IMR-90 (cell line): Measurements from ENCODE around the gene TGM2. TPM values are rescaled to one million over a fixed set of nuclear protein-coding genes. Genes with fewer than 3 reads are reported as not detected.

Experiments
- ATAC-seq: fragments of 200-7000 bp; cut with Tn5 transposase; 2 replicates; pipeline ENCODE4 v1.9.1; 2020; ENCODE audit warnings: low read depth, mild to moderate bottlenecking, moderate library complexity
- BruUV-seq: library from RNA; stranded (reverse); fragments of 400-500 nt; replicated peaks from 2 replicates; lab custom pipeline; 2021; lab: Mats Ljungman, UMichigan
- CTCF ChIA-PET: fragments of 300-600 bp; formaldehyde crosslinking; extraction: SDS; loops from one replicate; lab custom pipeline; 2021; ENCODE audit warnings: antibody characterized with exemption; lab: Yijun Ruan, JAX
- POLR2A ChIA-PET: fragments of 300-600 bp; sonication (Branson Sonifier 250); formaldehyde crosslinking; loops from one replicate; lab custom pipeline; 2022; ENCODE audit warnings: antibody characterized with exemption; ENCODE audit not compliant: unreplicated experiment; lab: Charles Lee
- DNase-seq: peaks from one replicate; pipeline ENCODE4 v3.0.0; 2013
- H2AFZ ChIP-seq: replicated peaks from 2 replicates; pipeline ENCODE3; 2013; ENCODE audit warnings: low read length, mild to moderate bottlenecking; ENCODE audit not compliant: poor library complexity
- H2AK5ac ChIP-seq: 2 replicates; pipeline ENCODE4 v1.6.1; 2013; ENCODE audit warnings: low read depth, low read length, inconsistent platforms
- H2AK9ac ChIP-seq: replicated peaks from 2 replicates; pipeline ENCODE3; 2013; ENCODE audit warnings: mild to moderate bottlenecking, low read depth, low read length, moderate library complexity; ENCODE audit not compliant: poor library complexity
- H2BK120ac ChIP-seq: 2 replicates; pipeline ENCODE4 v1.6.1; 2013; ENCODE audit warnings: low read depth, low read length, inconsistent platforms
- H2BK15ac ChIP-seq: 3 replicates; pipeline ENCODE4 v1.6.1; 2013; ENCODE audit warnings: low read depth, low read length, inconsistent platforms
- H2BK20ac ChIP-seq: 2 replicates; pipeline ENCODE4 v1.6.1; 2013; ENCODE audit warnings: low read depth, mild to moderate bottlenecking, inconsistent platforms, low read length, moderate library complexity
- H2BK5ac ChIP-seq: 2 replicates; pipeline ENCODE4 v1.6.1; 2013; ENCODE audit warnings: mild to moderate bottlenecking, low read depth, low read length, inconsistent platforms; ENCODE audit not compliant: poor library complexity, severe bottlenecking
- H3K14ac ChIP-seq: replicated peaks from 2 replicates; pipeline ENCODE4 v1.6.1; 2013; ENCODE audit warnings: low read depth, low read length, inconsistent platforms
- H3K18ac ChIP-seq: 2 replicates; pipeline ENCODE4 v1.6.1; 2013; ENCODE audit warnings: low read depth, low read length, control low read depth
- H3K23ac ChIP-seq: 2 replicates; pipeline ENCODE4 v1.6.1; 2013; ENCODE audit warnings: low read depth, low read length, inconsistent platforms
- H3K27ac ChIP-seq: 2 replicates; pipeline ENCODE4 v1.5.1; 2013; ENCODE audit warnings: mild to moderate bottlenecking, control low read depth, low read length; ENCODE audit not compliant: insufficient read depth
- H3K27me3 ChIP-seq: 2 replicates; pipeline ENCODE4 v1.6.1; 2013; ENCODE audit warnings: low read length; ENCODE audit not compliant: control insufficient read depth, insufficient read depth
- H3K36me3 ChIP-seq: 2 replicates; pipeline ENCODE4 v1.6.1; 2013; ENCODE audit warnings: low read length, mixed read lengths; ENCODE audit not compliant: control insufficient read depth, insufficient read depth
- H3K4ac ChIP-seq: 2 replicates; pipeline ENCODE4 v1.6.1; 2013; ENCODE audit warnings: low read depth, low read length, inconsistent platforms
- H3K4me1 ChIP-seq: 2 replicates; pipeline ENCODE4 v1.6.1; 2013; ENCODE audit warnings: low read length, mixed read lengths; ENCODE audit not compliant: control insufficient read depth, insufficient read depth
- H3K4me2 ChIP-seq: 2 replicates; pipeline ENCODE4 v1.6.1; 2013; ENCODE audit warnings: low read depth, mild to moderate bottlenecking, control low read depth, low read length, moderate library complexity
- H3K4me3 ChIP-seq: 2 replicates; pipeline ENCODE4 v1.5.1; 2013; ENCODE audit warnings: low read depth, mild to moderate bottlenecking, control low read depth, low read length, moderate library complexity; ENCODE audit not compliant: insufficient read depth
- H3K56ac ChIP-seq: 2 replicates; pipeline ENCODE4 v1.6.1; 2013; ENCODE audit warnings: low read length, inconsistent platforms; ENCODE audit not compliant: insufficient read depth; ENCODE audit errors: extremely low read depth
- H3K79me1 ChIP-seq, 2 experiments: 2 replicates each; pipeline ENCODE4 v1.6.1; 2013; ENCODE audit warnings: low read length in 2 of 2, inconsistent platforms in 1 of 2, low read depth in 1 of 2
- H3K9ac ChIP-seq: 2 replicates; pipeline ENCODE4 v1.6.1; 2013; ENCODE audit warnings: low read depth, low read length, control low read depth
- H3K9me1 ChIP-seq: 2 replicates; pipeline ENCODE4 v1.6.1; 2013; ENCODE audit warnings: low read length, inconsistent platforms; ENCODE audit not compliant: insufficient read depth
- H3K9me3 ChIP-seq: 2 replicates; pipeline ENCODE4 v1.6.1; 2013; ENCODE audit warnings: low read length; ENCODE audit not compliant: control insufficient read depth, insufficient read depth
- H4K20me1 ChIP-seq: 2 replicates; pipeline ENCODE4 v1.6.1; 2013; ENCODE audit warnings: low read length, inconsistent platforms; ENCODE audit not compliant: insufficient read depth
- H4K5ac ChIP-seq: 2 replicates; pipeline ENCODE4 v1.6.1; 2013; ENCODE audit warnings: mild to moderate bottlenecking, low read depth, low read length, control low read depth
- H4K8ac ChIP-seq, 2 experiments: 2 replicates each; pipeline ENCODE4 v1.6.1; 2013; ENCODE audit warnings: low read depth in 2 of 2, low read length in 2 of 2, control low read depth in 1 of 2, inconsistent platforms in 1 of 2
- H4K91ac ChIP-seq: 2 replicates; pipeline ENCODE4 v1.6.1; 2013; ENCODE audit warnings: low read depth, low read length, inconsistent platforms; ENCODE audit not compliant: insufficient read depth
- CEBPB ChIP-seq: IDR thresholded peaks from 2 replicates; pipeline ENCODE4 v1.6.1; 2012; ENCODE audit warnings: low read depth, low read length, improper control_type of control experiment
- CTCF ChIP-seq: conservative IDR thresholded peaks from 2 replicates; pipeline ENCODE4 v1.5.1; 2012; ENCODE audit warnings: mild to moderate bottlenecking, low read depth, low read length, improper control_type of control experiment
- FOS ChIP-seq: fragments of 150-350 bp; IDR thresholded peaks from 2 replicates; pipeline ENCODE4 v1.6.1; 2016; ENCODE audit warnings: low read depth, low read length
- MXI1 ChIP-seq: IDR thresholded peaks from 2 replicates; pipeline ENCODE4 v1.6.1; 2012; ENCODE audit warnings: low read depth, mild to moderate bottlenecking, low read length, moderate library complexity, borderline replicate concordance
- RCOR1 ChIP-seq: IDR thresholded peaks from 2 replicates; pipeline ENCODE4 v1.6.1; 2012; ENCODE audit warnings: mild to moderate bottlenecking, low read length, improper control_type of control experiment; ENCODE audit not compliant: insufficient replicate concordance
- RFX5 ChIP-seq: IDR thresholded peaks from 2 replicates; pipeline ENCODE4 v1.8.0; 2012; ENCODE audit warnings: low read depth, mild to moderate bottlenecking, low read length, moderate library complexity
- SMC3 ChIP-seq: fragments of 150-350 bp; IDR thresholded peaks from 2 replicates; pipeline ENCODE4 v1.6.1; 2016; ENCODE audit warnings: low read depth, mild to moderate bottlenecking, antibody characterized with exemption, low read length, moderate library complexity
- WGBS, 2 experiments: methylation state at CpG; one replicate each; pipeline versions ENCODE4 v1.1.5 to v1.1.7; 2013; ENCODE audit warnings: missing lambda C conversion rate in 2 of 2; ENCODE audit not compliant: insufficient read length in 1 of 2; ENCODE audit errors: extremely low coverage in 2 of 2; 5-methylcytosine and 5-hydroxymethylcytosine counted together
- dilution Hi-C: fragments of 300-500 bp; cut with HindIII; formaldehyde crosslinking; loops from one replicate; pipeline ENCODE4 v1.14.3; 2018; ENCODE audit warnings: low sequenced_read_pairs; ENCODE audit not compliant: unreplicated experiment
- in situ Hi-C: fragments of 300-500 bp; cut with MboI; formaldehyde crosslinking; loops from 3 replicates; pipeline ENCODE4 v1.14.3; 2019; ENCODE audit warnings: low sequenced_read_pairs, inconsistent platforms, mixed read lengths
- intact Hi-C: fragments of 100-400 bp; cut with micrococcal nuclease; formaldehyde crosslinking; loops from 2 replicates; pipeline ENCODE4 v1.10.0; 2022
- polyA plus RNA-seq, 3 experiments: library from polyadenylated mRNA; depleted of rRNA; stranded (reverse); fragments of >200 nt; gene quantifications; 2 replicates each; pipeline ENCODE4 v1.2.3, GENCODE V29; 2012; ENCODE audit warnings: low replicate concordance in 1 of 3
- total RNA-seq: library from RNA; depleted of rRNA; stranded (reverse); fragments of >200 nt; gene quantifications from 2 replicates; pipeline ENCODE4 v1.2.3, GENCODE V29; 2012

Gene TGM2
- total and polyA plus RNA-seq, 2 of the 4 experiments (the other 2 are of a cell fraction): 239 to 268 TPM

GRCh38 chr20:38178065-38178491 lies 13.0 kb upstream of the TGM2 start:
- Histone ChIP-seq H3K36me3 (no peaks in the 10 kb centered on the region), H3K4me1 (peaks cover 6% of the 10 kb centered on the region), H3K9me1 (peaks cover 5% of the 10 kb centered on the region; the same call in 1 of the 2 replicates), H3K56ac (no peak overlapping the region), H3K4me2 (no peak overlapping the region), H3K9ac (no peak overlapping the region), H2BK15ac (no peak overlapping the region; the same call in 2 of the 3 replicates), H4K20me1 (no peaks in the 10 kb centered on the region), H3K18ac (no peak overlapping the region), H3K4ac (no peak overlapping the region), H3K9me3 (peaks cover 5% of the 10 kb centered on the region; the same call in 1 of the 2 replicates), H2BK5ac (no peak overlapping the region), H2BK20ac (peak overlapping the region; percentile 68; the same call in 1 of the 2 replicates), H4K5ac (no peak overlapping the region), H3K23ac (peak overlapping the region; percentile 15; the same call in 1 of the 2 replicates), H2BK120ac (peak overlapping the region; percentile 16; the same call in 1 of the 2 replicates), H2AK9ac (peak overlapping the region; percentile 33), H3K27me3 (no peaks in the 10 kb centered on the region), H2AFZ (peak overlapping the region; percentile 37), H3K4me3 (no peak overlapping the region), H2AK5ac (peak overlapping the region; percentile 62), H4K8ac (no peak overlapping the region), H4K91ac (peak overlapping the region; percentile 16; the same call in 1 of the 2 replicates), H3K27ac (no peak overlapping the region), H3K14ac (no peak overlapping the region), H3K79me1 (no peaks in the 10 kb centered on the region)
- no TSS peak for BruUV-seq
- TF ChIP-seq RFX5: no peak
- no peak for TF ChIP-seq SMC3
- no peak for TF ChIP-seq MXI1
- no peak for TF ChIP-seq RCOR1
- no peak for TF ChIP-seq FOS
- peak; percentile 82 for TF ChIP-seq CEBPB
- TF ChIP-seq CTCF: no peak
- in situ Hi-C loops: no loop called here
- dilution Hi-C loops: no loop called here
- ChIA-PET CTCF (no interaction called here), POLR2A (no interaction called here)
- WGBS, 2 experiments: 80% methylated on average over 3 of the region's 8 CpGs; no CpG with 5 or more reads in 1 of the 2 experiments
- peak; percentile 38 for DNase-seq
- intact Hi-C loops: no loop called here
- no peak for ATAC-seq
